ENCODE data around the gene ACTL6B.

Gene ACTL6B

DNA sequence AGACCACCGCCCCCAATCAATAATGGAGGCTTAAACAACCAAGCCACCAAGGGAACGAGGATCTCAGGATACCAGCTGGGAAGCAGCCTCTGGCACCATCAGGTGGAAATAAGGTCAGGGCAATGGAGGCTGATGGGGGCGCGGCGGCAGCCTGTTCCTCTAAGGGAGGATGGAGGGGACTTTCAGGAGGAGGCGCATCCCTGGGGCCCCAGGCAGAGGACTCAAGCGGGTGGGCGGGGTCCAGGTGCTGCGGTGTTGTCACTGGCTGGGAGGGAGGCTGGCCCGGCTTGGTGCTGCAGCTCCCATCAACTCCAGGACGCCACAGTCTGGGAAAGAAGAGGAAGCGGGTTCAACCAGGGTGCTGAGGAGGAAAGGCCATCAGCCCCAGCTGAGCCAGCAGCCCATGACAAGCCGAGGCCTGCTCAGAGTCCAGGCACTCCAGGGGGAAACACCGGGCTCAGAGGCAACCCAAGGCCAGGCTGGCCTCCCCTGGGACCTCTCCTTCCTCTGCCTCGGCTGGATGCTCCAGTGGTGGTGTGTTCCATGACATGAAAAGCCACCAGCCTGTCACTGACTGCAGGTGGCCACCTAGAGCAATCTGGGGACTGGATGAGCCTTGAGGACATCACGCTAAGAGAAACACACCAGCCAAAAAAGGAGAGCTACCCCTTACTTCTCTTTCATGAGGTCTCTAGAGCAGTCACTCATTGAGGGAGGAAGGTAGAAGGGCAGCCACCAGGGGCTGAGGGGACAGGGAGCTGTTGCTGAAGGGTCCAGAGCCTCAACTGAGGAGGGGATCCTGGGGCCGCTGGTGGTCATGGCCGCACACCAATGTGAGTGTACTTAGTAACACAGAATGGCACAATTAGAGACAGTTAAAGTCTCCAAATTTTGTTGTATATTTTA lies 33.2 kb upstream of the ACTL6B start:
- H3K9ac ChIP-seq (ENCODE audit: low read depth in 1 of 2, low read length in 2 of 2) = no peak overlapping the region
- no peak overlapping the region for H3K27ac ChIP-seq (ENCODE audit: low read depth, low read length)
- H3K4me1 ChIP-seq (ENCODE audit: control insufficient read depth in 1 of 2, insufficient read depth in 2 of 2, low read length in 2 of 2) = peaks cover 17 to 24% of the 10 kb centered on the region in 2 donors
- no peaks in the 10 kb centered on the region for H3K27me3 ChIP-seq (ENCODE audit: control insufficient read depth in 1 of 2, insufficient read depth in 2 of 2, low read length in 2 of 2)
- H3K36me3 ChIP-seq (ENCODE audit: control insufficient read depth in 1 of 2, insufficient read depth in 2 of 2, low read length in 2 of 2) = peaks cover 16 to 50% of the 10 kb centered on the region in 2 donors
- H3K9me3 ChIP-seq (ENCODE audit: control insufficient read depth in 1 of 2, low read length in 2 of 2) = no peaks in the 10 kb centered on the region
- H3K4me3 ChIP-seq (ENCODE audit: low read depth in 1 of 2, low read length in 2 of 2) = no peak overlapping the region

- Histone ChIP-seq H3K27me3 (ENCODE audit: control insufficient read depth in 1 of 2, insufficient read depth in 2 of 2, low read length in 2 of 2) (no peaks in the 10 kb centered on the region), H3K27ac (ENCODE audit: low read depth, low read length) (no peak overlapping the region), H3K9me3 (ENCODE audit: control insufficient read depth in 1 of 2, low read length in 2 of 2) (no peaks in the 10 kb centered on the region), H3K9ac (ENCODE audit: low read depth in 1 of 2, low read length in 2 of 2) (no peak overlapping the region), H3K36me3 (ENCODE audit: control insufficient read depth in 1 of 2, insufficient read depth in 2 of 2, low read length in 2 of 2) (peaks cover 20 to 60% of the 10 kb centered on the region in 2 donors), H3K4me1 (ENCODE audit: control insufficient read depth in 1 of 2, insufficient read depth in 2 of 2, low read length in 2 of 2) (peaks cover 17 to 24% of the 10 kb centered on the region in 2 donors), H3K4me3 (ENCODE audit: low read depth in 1 of 2, low read length in 2 of 2) (no peak overlapping the region)
These were observed 32.1 kb upstream of the ACTL6B start for GRCh38 chr7:100688326-100688860.

- peaks cover 15 to 19% of the 10 kb centered on the region in 2 donors for H3K4me1 ChIP-seq (ENCODE audit: control insufficient read depth in 1 of 2, insufficient read depth in 2 of 2, low read length in 2 of 2)
- peaks cover 20 to 65% of the 10 kb centered on the region in 2 donors for H3K36me3 ChIP-seq (ENCODE audit: control insufficient read depth in 1 of 2, insufficient read depth in 2 of 2, low read length in 2 of 2)
- no peak overlapping the region for H3K27ac ChIP-seq (ENCODE audit: low read depth, low read length)
- no peaks in the 10 kb centered on the region for H3K9me3 ChIP-seq (ENCODE audit: control insufficient read depth in 1 of 2, low read length in 2 of 2)
- no peak overlapping the region for H3K9ac ChIP-seq (ENCODE audit: low read depth in 1 of 2, low read length in 2 of 2)
- no peaks in the 10 kb centered on the region for H3K27me3 ChIP-seq (ENCODE audit: control insufficient read depth in 1 of 2, insufficient read depth in 2 of 2, low read length in 2 of 2)
- no peak overlapping the region for H3K4me3 ChIP-seq (ENCODE audit: low read depth in 1 of 2, low read length in 2 of 2)
These were observed 31.6 kb upstream of the ACTL6B start for GRCh38 chr7:100687751-100688300.

DNA sequence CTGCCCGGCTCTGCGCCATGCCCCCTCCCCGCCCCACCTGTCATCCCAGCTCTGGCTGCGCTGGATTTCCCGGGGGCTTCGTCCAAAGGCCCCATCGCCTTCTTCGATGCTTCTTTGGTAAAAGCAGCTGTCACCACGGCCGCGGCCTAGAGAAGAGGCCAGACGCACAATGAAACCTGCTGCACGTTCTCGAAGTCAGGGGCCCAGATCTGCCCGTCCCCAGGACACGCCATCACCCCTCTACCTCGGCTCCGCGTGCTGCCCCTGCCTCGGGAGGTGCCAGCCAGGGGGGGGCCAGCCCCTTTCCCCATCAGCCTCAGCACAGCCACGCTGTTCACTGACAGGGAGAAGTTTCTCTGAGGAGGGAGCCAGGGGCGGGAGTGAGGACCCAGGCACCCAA lies 31.0 kb upstream of the ACTL6B start:
- peaks cover 9 to 14% of the 10 kb centered on the region in 2 donors for H3K4me1 ChIP-seq (ENCODE audit: control insufficient read depth in 1 of 2, insufficient read depth in 2 of 2, low read length in 2 of 2)
- H3K4me3 ChIP-seq (ENCODE audit: low read depth in 1 of 2, low read length in 2 of 2) = no peak overlapping the region
- no peak overlapping the region for H3K9ac ChIP-seq (ENCODE audit: low read depth in 1 of 2, low read length in 2 of 2)
- no peaks in the 10 kb centered on the region for H3K27me3 ChIP-seq (ENCODE audit: control insufficient read depth in 1 of 2, insufficient read depth in 2 of 2, low read length in 2 of 2)
- H3K9me3 ChIP-seq (ENCODE audit: control insufficient read depth in 1 of 2, low read length in 2 of 2) = no peaks in the 10 kb centered on the region
- H3K36me3 ChIP-seq (ENCODE audit: control insufficient read depth in 1 of 2, insufficient read depth in 2 of 2, low read length in 2 of 2) = peaks cover 20 to 71% of the 10 kb centered on the region in 2 donors
- no peak overlapping the region for H3K27ac ChIP-seq (ENCODE audit: low read depth, low read length)

- no peaks in the 10 kb centered on the region for H3K9me3 ChIP-seq (ENCODE audit: control insufficient read depth in 1 of 2, low read length in 2 of 2)
- H3K27me3 ChIP-seq (ENCODE audit: control insufficient read depth in 1 of 2, insufficient read depth in 2 of 2, low read length in 2 of 2) = no peaks in the 10 kb centered on the region
- no peak overlapping the region for H3K27ac ChIP-seq (ENCODE audit: low read depth, low read length)
- H3K4me3 ChIP-seq (ENCODE audit: low read depth in 1 of 2, low read length in 2 of 2) = no peak overlapping the region
- peaks cover 5 to 9% of the 10 kb centered on the region in 2 donors for H3K4me1 ChIP-seq (ENCODE audit: control insufficient read depth in 1 of 2, insufficient read depth in 2 of 2, low read length in 2 of 2)
- peaks cover 20 to 75% of the 10 kb centered on the region in 2 donors for H3K36me3 ChIP-seq (ENCODE audit: control insufficient read depth in 1 of 2, insufficient read depth in 2 of 2, low read length in 2 of 2)
- no peak overlapping the region for H3K9ac ChIP-seq (ENCODE audit: low read depth in 1 of 2, low read length in 2 of 2)
These were observed 30.6 kb upstream of the ACTL6B start for GRCh38 chr7:100686822-100687211.

DNA sequence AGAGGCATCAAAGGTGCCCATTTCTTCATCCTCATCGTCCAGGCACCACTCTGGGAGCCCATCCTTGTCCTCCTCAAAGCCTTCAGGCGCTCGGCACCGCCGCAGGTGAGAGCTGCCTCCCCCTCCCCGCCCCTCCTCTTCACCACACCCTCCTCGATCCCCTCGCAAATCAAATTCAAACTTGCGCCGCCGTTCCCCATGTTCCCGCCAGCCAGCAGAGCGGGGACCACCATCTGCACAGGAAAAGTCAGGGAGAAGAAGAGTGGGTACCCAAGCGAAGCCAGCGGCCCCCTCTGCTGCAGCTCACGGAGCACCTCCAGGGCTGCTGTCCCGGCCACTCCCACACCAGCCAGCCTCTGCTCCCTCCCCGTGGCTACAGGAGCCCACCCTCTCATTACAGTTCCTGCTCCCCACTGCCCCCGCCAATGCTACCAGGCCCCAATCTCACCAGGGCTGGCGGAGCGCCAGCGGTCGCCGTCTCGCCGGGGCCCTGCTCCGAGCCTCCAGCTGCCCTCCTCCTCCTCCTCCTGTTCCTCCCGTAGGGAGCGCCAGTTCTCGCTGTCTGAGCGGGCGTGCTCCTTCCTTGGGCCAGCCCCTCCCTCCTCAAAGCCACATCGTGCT lies 30.1 kb upstream of the ACTL6B start:
- Histone ChIP-seq H3K27ac (ENCODE audit: low read depth, low read length) (no peak overlapping the region), H3K36me3 (ENCODE audit: control insufficient read depth in 1 of 2, insufficient read depth in 2 of 2, low read length in 2 of 2) (peaks cover 20 to 80% of the 10 kb centered on the region in 2 donors), H3K9me3 (ENCODE audit: control insufficient read depth in 1 of 2, low read length in 2 of 2) (no peaks in the 10 kb centered on the region), H3K27me3 (ENCODE audit: control insufficient read depth in 1 of 2, insufficient read depth in 2 of 2, low read length in 2 of 2) (no peaks in the 10 kb centered on the region), H3K9ac (ENCODE audit: low read depth in 1 of 2, low read length in 2 of 2) (no peak overlapping the region), H3K4me3 (ENCODE audit: low read depth in 1 of 2, low read length in 2 of 2) (no peak overlapping the region), H3K4me1 (ENCODE audit: control insufficient read depth in 1 of 2, insufficient read depth in 2 of 2, low read length in 2 of 2) (peaks cover 4% of the 10 kb centered on the region in 2 donors)

DNA sequence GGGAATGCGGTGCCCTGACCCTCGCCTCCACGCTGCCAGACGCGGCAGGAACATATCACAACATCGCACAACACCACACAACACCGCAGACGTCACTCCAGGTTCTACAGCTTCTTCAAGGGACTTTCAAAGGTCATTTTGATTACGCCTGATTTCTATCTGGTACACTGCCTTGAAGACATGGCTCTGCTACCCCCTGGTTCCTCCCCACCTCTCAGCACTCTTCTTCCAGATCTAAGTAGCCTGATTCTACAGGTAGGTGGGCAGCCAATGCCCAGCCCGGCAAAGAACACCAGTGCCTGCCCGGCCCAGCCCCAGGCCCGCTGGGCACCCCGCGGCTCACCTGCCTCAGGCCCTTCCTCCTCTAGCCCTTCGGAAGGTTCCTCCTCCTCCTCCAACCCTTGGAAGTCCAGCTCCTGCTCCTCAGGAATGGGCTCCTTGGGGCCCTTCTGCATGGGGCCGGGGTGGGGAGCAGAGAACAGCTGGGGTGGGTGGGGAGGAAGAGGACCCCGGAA lies 29.4 kb upstream of the ACTL6B start:
- Histone ChIP-seq H3K27me3 (ENCODE audit: control insufficient read depth in 1 of 2, insufficient read depth in 2 of 2, low read length in 2 of 2) (no peaks in the 10 kb centered on the region), H3K36me3 (ENCODE audit: control insufficient read depth in 1 of 2, insufficient read depth in 2 of 2, low read length in 2 of 2) (peaks cover 20 to 83% of the 10 kb centered on the region in 2 donors), H3K27ac (ENCODE audit: low read depth, low read length) (no peak overlapping the region), H3K9me3 (ENCODE audit: control insufficient read depth in 1 of 2, low read length in 2 of 2) (no peaks in the 10 kb centered on the region), H3K4me1 (ENCODE audit: control insufficient read depth in 1 of 2, insufficient read depth in 2 of 2, low read length in 2 of 2) (no peaks in the 10 kb centered on the region), H3K4me3 (ENCODE audit: low read depth in 1 of 2, low read length in 2 of 2) (no peak overlapping the region), H3K9ac (ENCODE audit: low read depth in 1 of 2, low read length in 2 of 2) (no peak overlapping the region)

DNA sequence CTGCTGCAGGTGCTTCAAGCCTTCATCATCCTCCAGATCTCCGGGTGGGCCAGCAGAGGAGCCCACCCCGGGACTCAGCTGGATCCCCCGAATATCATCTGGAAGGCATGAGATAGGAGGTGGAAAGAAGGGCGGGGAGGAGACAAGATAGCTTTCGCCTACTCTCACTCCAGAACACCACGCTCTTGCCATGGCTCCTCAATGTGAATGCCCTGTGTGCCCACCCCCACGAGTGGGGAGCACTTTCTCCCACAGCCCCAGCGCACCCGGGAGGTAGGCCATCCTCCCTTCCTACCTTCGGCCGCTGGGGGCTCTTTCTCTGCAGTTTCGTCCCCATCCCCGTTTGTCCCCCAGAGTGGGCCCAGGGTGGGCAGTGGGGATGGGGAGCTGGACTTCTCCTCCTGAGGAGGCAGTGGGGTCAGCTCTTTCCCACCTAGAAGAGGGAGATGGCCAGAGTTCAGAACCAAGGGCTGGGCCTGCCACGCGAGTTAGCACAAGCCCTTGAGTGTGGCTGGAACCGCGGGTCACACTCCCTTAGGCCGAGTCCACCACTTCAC lies 28.9 kb upstream of the ACTL6B start:
- H3K4me1 ChIP-seq (ENCODE audit: control insufficient read depth in 1 of 2, insufficient read depth in 2 of 2, low read length in 2 of 2) = no peaks in the 10 kb centered on the region
- H3K9ac ChIP-seq (ENCODE audit: low read depth in 1 of 2, low read length in 2 of 2) = no peak overlapping the region
- H3K4me3 ChIP-seq (ENCODE audit: low read depth in 1 of 2, low read length in 2 of 2) = no peak overlapping the region
- H3K27ac ChIP-seq (ENCODE audit: low read depth, low read length) = no peak overlapping the region
- H3K9me3 ChIP-seq (ENCODE audit: control insufficient read depth in 1 of 2, low read length in 2 of 2) = no peaks in the 10 kb centered on the region
- H3K36me3 ChIP-seq (ENCODE audit: control insufficient read depth in 1 of 2, insufficient read depth in 2 of 2, low read length in 2 of 2) = peaks cover 20 to 87% of the 10 kb centered on the region in 2 donors
- no peaks in the 10 kb centered on the region for H3K27me3 ChIP-seq (ENCODE audit: control insufficient read depth in 1 of 2, insufficient read depth in 2 of 2, low read length in 2 of 2)

DNA sequence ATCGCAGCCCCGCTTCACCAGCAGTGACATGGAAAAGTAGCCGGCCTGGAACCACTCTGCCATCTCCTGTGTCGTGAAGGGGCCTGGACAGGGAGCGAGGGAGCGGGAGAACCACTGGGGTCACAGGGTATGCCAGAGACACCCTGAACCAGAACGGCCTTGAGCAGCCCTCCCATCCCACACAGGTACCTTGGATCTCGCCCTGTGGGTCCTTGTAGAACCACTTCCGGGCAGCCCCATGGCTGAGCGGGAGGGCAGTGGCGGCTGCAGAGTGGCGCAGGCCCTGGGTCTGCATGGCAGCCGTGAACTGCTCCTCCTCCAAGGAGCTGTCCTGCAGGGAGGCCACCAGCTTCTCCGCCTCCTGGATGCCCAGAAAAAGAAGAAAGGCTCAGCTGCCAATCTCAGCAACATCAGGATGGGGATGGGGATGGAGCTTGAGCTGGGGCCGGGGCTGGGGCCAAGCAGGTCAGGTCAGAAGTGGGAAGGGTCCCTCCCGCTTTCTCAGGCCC lies 28.3 kb upstream of the ACTL6B start:
- H3K4me3 ChIP-seq (ENCODE audit: low read depth in 1 of 2, low read length in 2 of 2) = no peak overlapping the region
- H3K9me3 ChIP-seq (ENCODE audit: control insufficient read depth in 1 of 2, low read length in 2 of 2) = no peaks in the 10 kb centered on the region
- no peaks in the 10 kb centered on the region for H3K27me3 ChIP-seq (ENCODE audit: control insufficient read depth in 1 of 2, insufficient read depth in 2 of 2, low read length in 2 of 2)
- H3K36me3 ChIP-seq (ENCODE audit: control insufficient read depth in 1 of 2, insufficient read depth in 2 of 2, low read length in 2 of 2) = peaks cover 20 to 87% of the 10 kb centered on the region in 2 donors
- H3K9ac ChIP-seq (ENCODE audit: low read depth in 1 of 2, low read length in 2 of 2) = no peak overlapping the region
- H3K27ac ChIP-seq (ENCODE audit: low read depth, low read length) = no peak overlapping the region
- no peaks in the 10 kb centered on the region for H3K4me1 ChIP-seq (ENCODE audit: control insufficient read depth in 1 of 2, insufficient read depth in 2 of 2, low read length in 2 of 2)

All from duodenal mucosa (tissue), 2 donors.